ENCODE results near the gene ARHGAP12.

Gene ARHGAP12

GRCh38 chr10:31947144-31947926 is 18.7 kb upstream of the ARHGAP12 start:
- H3K9ac ChIP-seq (ENCODE audit: low read depth, low read length), result no peak overlapping the region
- no peaks in the 10 kb centered on the region for H3K36me3 ChIP-seq (ENCODE audit: control insufficient read depth, insufficient read depth, low read length)
- H3K27ac ChIP-seq (ENCODE audit: low read depth, low read length), result no peak overlapping the region
- H3K27me3 ChIP-seq (ENCODE audit: control insufficient read depth, insufficient read depth, low read length), result no peaks in the 10 kb centered on the region
- H3K4me3 ChIP-seq (ENCODE audit: low read depth, low read length), result no peak overlapping the region
- H3K4me1 ChIP-seq (ENCODE audit: control insufficient read depth, insufficient read depth, low read length), result peaks cover 10% of the 10 kb centered on the region
- H3K9me3 ChIP-seq (ENCODE audit: control insufficient read depth, insufficient read depth, low read length), result no peaks in the 10 kb centered on the region

GRCh38 chr10:31945392-31945791 is 16.8 kb upstream of the ARHGAP12 start:
- no peaks in the 10 kb centered on the region for H3K27me3 ChIP-seq (ENCODE audit: control insufficient read depth, insufficient read depth, low read length)
- no peak overlapping the region for H3K9ac ChIP-seq (ENCODE audit: low read depth, low read length)
- no peaks in the 10 kb centered on the region for H3K36me3 ChIP-seq (ENCODE audit: control insufficient read depth, insufficient read depth, low read length)
- H3K9me3 ChIP-seq (ENCODE audit: control insufficient read depth, insufficient read depth, low read length), result no peaks in the 10 kb centered on the region
- H3K4me3 ChIP-seq (ENCODE audit: low read depth, low read length), result no peak overlapping the region
- peaks cover 16% of the 10 kb centered on the region for H3K4me1 ChIP-seq (ENCODE audit: control insufficient read depth, insufficient read depth, low read length)
- H3K27ac ChIP-seq (ENCODE audit: low read depth, low read length), result peak overlapping the region; percentile 86

- Histone ChIP-seq H3K9me3 (ENCODE audit: control insufficient read depth, insufficient read depth, low read length) (no peaks in the 10 kb centered on the region), H3K36me3 (ENCODE audit: control insufficient read depth, insufficient read depth, low read length) (no peaks in the 10 kb centered on the region), H3K4me3 (ENCODE audit: low read depth, low read length) (no peak overlapping the region), H3K4me1 (ENCODE audit: control insufficient read depth, insufficient read depth, low read length) (peaks cover 23% of the 10 kb centered on the region), H3K9ac (ENCODE audit: low read depth, low read length) (no peak overlapping the region), H3K27ac (ENCODE audit: low read depth, low read length) (peak overlapping the region; percentile 86), H3K27me3 (ENCODE audit: control insufficient read depth, insufficient read depth, low read length) (no peaks in the 10 kb centered on the region)
Observed at GRCh38 chr10:31944071-31944433, 15.4 kb upstream of the ARHGAP12 start.

GRCh38 chr10:31942892-31943291 is 14.3 kb upstream of the ARHGAP12 start:
- Histone ChIP-seq H3K27ac (ENCODE audit: low read depth, low read length) (no peak overlapping the region), H3K27me3 (ENCODE audit: control insufficient read depth, insufficient read depth, low read length) (no peaks in the 10 kb centered on the region), H3K9me3 (ENCODE audit: control insufficient read depth, insufficient read depth, low read length) (no peaks in the 10 kb centered on the region), H3K9ac (ENCODE audit: low read depth, low read length) (no peak overlapping the region), H3K4me3 (ENCODE audit: low read depth, low read length) (no peak overlapping the region), H3K4me1 (ENCODE audit: control insufficient read depth, insufficient read depth, low read length) (peaks cover 23% of the 10 kb centered on the region), H3K36me3 (ENCODE audit: control insufficient read depth, insufficient read depth, low read length) (no peaks in the 10 kb centered on the region)

- Histone ChIP-seq H3K27me3 (ENCODE audit: control insufficient read depth, insufficient read depth, low read length) (no peaks in the 10 kb centered on the region), H3K4me1 (ENCODE audit: control insufficient read depth, insufficient read depth, low read length) (peaks cover 23% of the 10 kb centered on the region), H3K36me3 (ENCODE audit: control insufficient read depth, insufficient read depth, low read length) (no peaks in the 10 kb centered on the region), H3K9ac (ENCODE audit: low read depth, low read length) (no peak overlapping the region), H3K27ac (ENCODE audit: low read depth, low read length) (no peak overlapping the region), H3K9me3 (ENCODE audit: control insufficient read depth, insufficient read depth, low read length) (no peaks in the 10 kb centered on the region), H3K4me3 (ENCODE audit: low read depth, low read length) (no peak overlapping the region)
Observed at GRCh38 chr10:31942435-31942834, 13.8 kb upstream of the ARHGAP12 start.

GRCh38 chr10:31940839-31941653 is 12.4 kb upstream of the ARHGAP12 start:
- H3K4me3 ChIP-seq (ENCODE audit: low read depth, low read length), result no peak overlapping the region
- peak overlapping the region; percentile 61 for H3K27ac ChIP-seq (ENCODE audit: low read depth, low read length)
- H3K9ac ChIP-seq (ENCODE audit: low read depth, low read length), result no peak overlapping the region
- no peaks in the 10 kb centered on the region for H3K27me3 ChIP-seq (ENCODE audit: control insufficient read depth, insufficient read depth, low read length)
- no peaks in the 10 kb centered on the region for H3K9me3 ChIP-seq (ENCODE audit: control insufficient read depth, insufficient read depth, low read length)
- no peaks in the 10 kb centered on the region for H3K36me3 ChIP-seq (ENCODE audit: control insufficient read depth, insufficient read depth, low read length)
- peaks cover 23% of the 10 kb centered on the region for H3K4me1 ChIP-seq (ENCODE audit: control insufficient read depth, insufficient read depth, low read length)

GRCh38 chr10:31939797-31940708 is 11.4 kb upstream of the ARHGAP12 start:
- peaks cover 19% of the 10 kb centered on the region for H3K4me1 ChIP-seq (ENCODE audit: control insufficient read depth, insufficient read depth, low read length)

GRCh38 chr10:31937371-31937770 is 8.7 kb upstream of the ARHGAP12 start:
- H3K27ac ChIP-seq (ENCODE audit: low read depth, low read length), result no peak overlapping the region
- H3K4me1 ChIP-seq (ENCODE audit: control insufficient read depth, insufficient read depth, low read length), result peaks cover 13% of the 10 kb centered on the region; the same call in 1 of the 2 replicates
- no peak overlapping the region for H3K4me3 ChIP-seq (ENCODE audit: low read depth, low read length)
- H3K36me3 ChIP-seq (ENCODE audit: control insufficient read depth, insufficient read depth, low read length), result no peaks in the 10 kb centered on the region
- no peak overlapping the region for H3K9ac ChIP-seq (ENCODE audit: low read depth, low read length)
- no peaks in the 10 kb centered on the region for H3K27me3 ChIP-seq (ENCODE audit: control insufficient read depth, insufficient read depth, low read length)
- H3K9me3 ChIP-seq (ENCODE audit: control insufficient read depth, insufficient read depth, low read length), result no peaks in the 10 kb centered on the region

More at GRCh38 chr10:31939797-31940708, 11.4 kb upstream of the ARHGAP12 start:
- Histone ChIP-seq H3K9me3 (ENCODE audit: control insufficient read depth, insufficient read depth, low read length) (no peaks in the 10 kb centered on the region), H3K9ac (ENCODE audit: low read depth, low read length) (no peak overlapping the region), H3K36me3 (ENCODE audit: control insufficient read depth, insufficient read depth, low read length) (no peaks in the 10 kb centered on the region), H3K27ac (ENCODE audit: low read depth, low read length) (peak overlapping the region; percentile 55), H3K27me3 (ENCODE audit: control insufficient read depth, insufficient read depth, low read length) (no peaks in the 10 kb centered on the region), H3K4me3 (ENCODE audit: low read depth, low read length) (no peak overlapping the region)

- no peak overlapping the region for H3K9ac ChIP-seq (ENCODE audit: low read depth, low read length)
- H3K27ac ChIP-seq (ENCODE audit: low read depth, low read length), result no peak overlapping the region
- H3K4me3 ChIP-seq (ENCODE audit: low read depth, low read length), result no peak overlapping the region
- H3K4me1 ChIP-seq (ENCODE audit: control insufficient read depth, insufficient read depth, low read length), result peaks cover 13% of the 10 kb centered on the region; the same call in 1 of the 2 replicates
- no peaks in the 10 kb centered on the region for H3K9me3 ChIP-seq (ENCODE audit: control insufficient read depth, insufficient read depth, low read length)
- no peaks in the 10 kb centered on the region for H3K36me3 ChIP-seq (ENCODE audit: control insufficient read depth, insufficient read depth, low read length)
- H3K27me3 ChIP-seq (ENCODE audit: control insufficient read depth, insufficient read depth, low read length), result no peaks in the 10 kb centered on the region
Observed at GRCh38 chr10:31936933-31937332, 8.3 kb upstream of the ARHGAP12 start.

GRCh38 chr10:31936086-31936485 is 7.5 kb upstream of the ARHGAP12 start:
- Histone ChIP-seq H3K27me3 (ENCODE audit: control insufficient read depth, insufficient read depth, low read length) (no peaks in the 10 kb centered on the region), H3K9me3 (ENCODE audit: control insufficient read depth, insufficient read depth, low read length) (no peaks in the 10 kb centered on the region), H3K27ac (ENCODE audit: low read depth, low read length) (no peak overlapping the region), H3K4me3 (ENCODE audit: low read depth, low read length) (no peak overlapping the region), H3K4me1 (ENCODE audit: control insufficient read depth, insufficient read depth, low read length) (peaks cover 13% of the 10 kb centered on the region; the same call in 1 of the 2 replicates), H3K36me3 (ENCODE audit: control insufficient read depth, insufficient read depth, low read length) (no peaks in the 10 kb centered on the region), H3K9ac (ENCODE audit: low read depth, low read length) (no peak overlapping the region)

Data from HUES48 (cell line).